GM12878 (cell line): Measurements from ENCODE around the gene DCP1B. TPM values are rescaled to one million over a fixed set of nuclear protein-coding genes. Genes with fewer than 3 reads are reported as not detected.

ENCODE experiments used
- ATAC-seq: fragments of 200-7000 bp; cut with Tn5 transposase; 3 replicates; pipeline ENCODE4 v1.9.1; 2020; ENCODE audit warnings: mild to moderate bottlenecking, moderate library complexity
- BruUV-seq: library from RNA; stranded (reverse); fragments of 400-500 nt; replicated peaks from 2 replicates; lab custom pipeline; 2021; lab: Mats Ljungman, UMichigan
- CTCF ChIA-PET: fragments of 300-600 bp; sonication (Branson Sonifier 250); formaldehyde crosslinking; extraction: SDS; loops from one replicate; lab custom pipeline; 2021; ENCODE audit warnings: inconsistent platforms; lab: Yijun Ruan, JAX
- POLR2A ChIA-PET: fragments of 350-600 bp; formaldehyde crosslinking; extraction: SDS; loops from one replicate; lab custom pipeline; 2021; ENCODE audit warnings: inconsistent platforms; lab: Charles Lee
- RAD21 ChIA-PET: fragments of 300-600 bp; sonication (Branson Sonifier 250); formaldehyde crosslinking; loops from one replicate; lab custom pipeline; 2023; ENCODE audit warnings: antibody characterized with exemption; ENCODE audit not compliant: unreplicated experiment; lab: Charles Lee
- SMC1A ChIA-PET: fragments of 300-600 bp; sonication (Branson Sonifier 250); formaldehyde crosslinking; loops from one replicate; lab custom pipeline; 2023; ENCODE audit not compliant: unreplicated experiment, uncharacterized antibody; lab: Charles Lee
- DNase-seq: peaks from one replicate; pipeline ENCODE4 v3.0.0-alpha.2; 2011; ENCODE audit warnings: low read depth, low spot score
- FAIRE-seq: peaks from 3 replicates; lab custom pipeline; 2011; peaks lifted over from hg19 to GRCh38; lab: Jason Lieb, UNC
- H2AFZ ChIP-seq: 2 replicates; pipeline ENCODE4 v1.6.0; 2011; ENCODE audit warnings: low read depth, low read length, control low read depth; ENCODE audit not compliant: control insufficient read depth
- H3K27ac ChIP-seq: 2 replicates; pipeline ENCODE4 v1.5.1; 2011; ENCODE audit warnings: control low read depth; ENCODE audit not compliant: control insufficient read depth, insufficient read depth
- H3K27me3 ChIP-seq, 2 experiments: replicated peaks in 1 of 2; 2 replicates each; pipeline versions ENCODE4 v1.6.0 to v1.6.1; 2011; ENCODE audit warnings: low read length in 1 of 2; ENCODE audit not compliant: control insufficient read depth in 2 of 2, insufficient read depth in 2 of 2
- H3K36me3 ChIP-seq, 2 experiments: 2 replicates each; pipeline ENCODE4 v1.5.1; 2011; ENCODE audit warnings: low read length in 1 of 2; ENCODE audit not compliant: control insufficient read depth in 2 of 2, insufficient read depth in 2 of 2
- H3K4me1 ChIP-seq: 2 replicates; pipeline ENCODE4 v1.6.1; 2011; ENCODE audit warnings: mild to moderate bottlenecking, low read length, moderate library complexity, mixed read lengths; ENCODE audit not compliant: control insufficient read depth, insufficient read depth
- H3K4me2 ChIP-seq: 2 replicates; pipeline ENCODE4 v1.6.0; 2011; ENCODE audit warnings: control low read depth; ENCODE audit not compliant: control insufficient read depth, insufficient read depth
- H3K4me3 ChIP-seq: fragments of 200-600 bp; sonication (generic); 2 replicates; pipeline ENCODE4 v1.5.1; 2016
- H3K79me2 ChIP-seq: 2 replicates; pipeline ENCODE4 v1.6.0; 2011; ENCODE audit warnings: low read length; ENCODE audit not compliant: control insufficient read depth, insufficient read depth
- H3K9ac ChIP-seq: 2 replicates; pipeline ENCODE4 v1.8.0; 2011; ENCODE audit warnings: low read length, control low read depth, mixed read lengths; ENCODE audit not compliant: control insufficient read depth, insufficient read depth
- H3K9me3 ChIP-seq: replicated peaks from 3 replicates; pipeline ENCODE4 v1.5.1; 2011; ENCODE audit warnings: mild to moderate bottlenecking, low read length; ENCODE audit not compliant: control insufficient read depth, insufficient read depth
- H4K20me1 ChIP-seq: 2 replicates; pipeline ENCODE4 v1.6.0; 2011; ENCODE audit not compliant: control insufficient read depth, insufficient read depth
- FOS ChIP-seq: IDR thresholded peaks from 3 replicates; pipeline ENCODE4 v1.6.1; 2011; ENCODE audit warnings: borderline replicate concordance; ENCODE audit not compliant: insufficient read length; ENCODE audit errors: extremely low read depth
- HSF1 ChIP-seq: fragments of 150-350 bp; IDR thresholded peaks from 2 replicates; pipeline ENCODE4 v1.6.1; 2014; ENCODE audit warnings: mild to moderate bottlenecking, low read depth, low read length
- MXI1 ChIP-seq: fragments of 150-350 bp; IDR thresholded peaks from 2 replicates; pipeline ENCODE4 v1.6.1; 2011; ENCODE audit warnings: low read depth, mild to moderate bottlenecking, inconsistent platforms, low read length, improper control_type of control experiment
- NBN ChIP-seq: fragments of 450-650 bp; IDR thresholded peaks from 2 replicates; pipeline ENCODE4 v1.6.1; 2016
- NFYA ChIP-seq: IDR thresholded peaks from 2 replicates; pipeline ENCODE4 v1.6.1; 2011; ENCODE audit warnings: low read depth, mild to moderate bottlenecking, low read length, improper control_type of control experiment, borderline replicate concordance
- NKRF ChIP-seq: fragments of 450-650 bp; conservative IDR thresholded peaks from 2 replicates; pipeline ENCODE4 v1.6.1; 2017; ENCODE audit warnings: mild to moderate bottlenecking, moderate library complexity
- NRF1 ChIP-seq: conservative IDR thresholded peaks from 2 replicates; pipeline ENCODE4 v1.6.1; 2011; ENCODE audit warnings: mild to moderate bottlenecking, low read depth, low read length, improper control_type of control experiment
- POLR2AphosphoS5 ChIP-seq: IDR thresholded peaks from 2 replicates; pipeline ENCODE4 v1.6.1; 2011; ENCODE audit warnings: mild to moderate bottlenecking, low read length, inconsistent platforms
- SMAD1 ChIP-seq: fragments of 450-650 bp; IDR thresholded peaks from 2 replicates; pipeline ENCODE4 v1.6.1; 2018; ENCODE audit warnings: mild to moderate bottlenecking, low read depth; ENCODE audit not compliant: partially characterized antibody
- SUPT20H ChIP-seq: IDR thresholded peaks from 2 replicates; pipeline ENCODE4 v1.6.1; 2011; ENCODE audit warnings: low read depth, mild to moderate bottlenecking, low read length, moderate library complexity, borderline replicate concordance; ENCODE audit not compliant: control insufficient read depth
- ZNF217 ChIP-seq: fragments of 450-650 bp; IDR thresholded peaks from 2 replicates; pipeline ENCODE4 v1.6.1; 2017; ENCODE audit warnings: antibody characterized with exemption, mild to moderate bottlenecking
- WGBS: methylation state at CpG from one replicate; pipeline ENCODE4 v1.1.6; 2016; ENCODE audit warnings: low lambda C conversion rate; ENCODE audit not compliant: insufficient replicate concordance, insufficient coverage; ENCODE audit errors: missing lambda C conversion rate; 5-methylcytosine and 5-hydroxymethylcytosine counted together
- in situ Hi-C: fragments of 300-500 bp; cut with MboI; formaldehyde crosslinking; loops from 9 replicates; pipeline ENCODE4 v1.14.3; 2018; ENCODE audit warnings: mixed read lengths
- intact Hi-C: fragments of 100-400 bp; cut with micrococcal nuclease; formaldehyde crosslinking; loops from one replicate; pipeline ENCODE4 v1.14.2; 2022; ENCODE audit not compliant: unreplicated experiment
- polyA plus RNA-seq, 11 experiments: library from polyadenylated mRNA; depleted of rRNA in 4 of 11; unstranded in 6 of 11; stranded (reverse) in 5 of 11; fragments of >200 nt; fragmentation: Nextera tagmentation in 4 of 11; fragmentation: Illumina TruSeq in 1 of 11; extraction: Ambion mirVana in 4 of 11; extraction: Trizol in 1 of 11; gene quantifications; 1 replicate in 1 of 11; 2 replicates in 10 of 11; pipeline versions ENCODE4 v1.2.1 to v1.2.3, GENCODE V29; 2011 to 2016; ENCODE audit warnings: inconsistent platforms in 2 of 11, missing spikeins in 2 of 11, low read depth in 1 of 11
- total RNA-seq, 4 experiments: library from RNA; depleted of rRNA in 3 of 4; stranded (reverse); fragments of >200 nt in 3 of 4; fragmentation: Illumina TruSeq in 1 of 4; extraction: Trizol in 1 of 4; gene quantifications; 2 replicates each; pipeline versions ENCODE4 v1.2.1 to v1.2.3, GENCODE V29; 2013 to 2021

DCP1B gene
- total and polyA plus RNA-seq, 10 of the 15 experiments (the other 5 are each of a cell fraction or from before 2014, with no cell fraction given): 1.3 to 23.4 (median 15.3) TPM

- H3K4me2 ChIP-seq: no peak overlapping the region
- POLR2A ChIA-PET: no interaction called here
- H3K4me1 ChIP-seq: no peaks in the 10 kb centered on the region
- SMC1A ChIA-PET: no interaction called here
- no peaks in the 10 kb centered on the region; a peak in 1 of 4 replicates for H3K36me3 ChIP-seq
- intact Hi-C loops: no loop called here
- 100% methylated on average over 1 of the region's 1 CpG for WGBS
- no peaks in the 10 kb centered on the region for H4K20me1 ChIP-seq
- no peak overlapping the region for H3K4me3 ChIP-seq
- H3K27ac ChIP-seq: no peak overlapping the region
- H3K27me3 ChIP-seq: no peaks in the 10 kb centered on the region
- CTCF ChIA-PET: interaction anchor here (0.6 kb wide), 1 partner anchor 421 kb away, joined by 3 read pairs; no protein-coding TSS in a partner anchor
- ATAC-seq: no peak
- TF ChIP-seq NBN (no peak), NFYA (no peak), ZNF217 (no peak)
- TF ChIP-seq, all 136 proteins: peak for 0
- FAIRE-seq (no peak), DNase-seq (no peak)
- BruUV-seq: no TSS peak
- Histone ChIP-seq H3K9me3 (no peaks in the 10 kb centered on the region), H2AFZ (no peak overlapping the region), H3K79me2 (no peaks in the 10 kb centered on the region), H3K9ac (no peak overlapping the region)
- RAD21 ChIA-PET: no interaction called here
- in situ Hi-C loops: no loop called here
These were observed 32.0 kb downstream of the DCP1B start for GRCh38 chr12:1972260-1972659.

- Histone ChIP-seq H3K4me2 (no peak overlapping the region), H3K36me3 (peaks cover 0 to 4% of the 10 kb centered on the region in 2 experiments; a peak in 3 of 4 replicates), H2AFZ (no peak overlapping the region), H3K9me3 (no peaks in the 10 kb centered on the region), H3K4me3 (no peak overlapping the region), H3K27me3 (no peaks in the 10 kb centered on the region), H3K27ac (no peak overlapping the region), H4K20me1 (no peaks in the 10 kb centered on the region), H3K79me2 (no peaks in the 10 kb centered on the region), H3K9ac (no peak overlapping the region), H3K4me1 (no peaks in the 10 kb centered on the region)
- ATAC-seq (no peak), DNase-seq (no peak), FAIRE-seq (no peak)
- CTCF ChIA-PET: interaction anchor here (1.1 kb wide), 1 partner anchor 11 kb away, joined by 4 read pairs; no protein-coding TSS in a partner anchor
- SMC1A ChIA-PET: no interaction called here
- no peak for TF ChIP-seq MXI1
- no peak for TF ChIP-seq SUPT20H
- TF ChIP-seq NRF1: no peak
- TF ChIP-seq FOS: no peak
- TF ChIP-seq POLR2AphosphoS5: no peak
- no peak for TF ChIP-seq NKRF
- TF ChIP-seq HSF1: no peak
- no peak for TF ChIP-seq SMAD1
- 93% methylated on average over 3 of the region's 3 CpGs for whole genome bisulfite sequencing
- RAD21 ChIA-PET: no interaction called here
- intact Hi-C loops: no loop called here
- in situ Hi-C loops: no loop called here
- POLR2A ChIA-PET: no interaction called here
- no TSS peak for BruUV-seq
These were observed 33.8 kb downstream of the DCP1B start for GRCh38 chr12:1970331-1970900.
